RKO (cell line): Measurements from ENCODE around the gene MARCHF5.
"Not testable (repeated sequence)": the region's sequence is repeated elsewhere in the genome, so short reads cannot be mapped to it uniquely, and the experiment has no call there.

Source experiments
- DNase-seq: peaks from one replicate; pipeline ENCODE4 v3.0.0-alpha.2; 2016; ENCODE audit warnings: low spot score

The MARCHF5 gene

GRCh38 chr10:92387289-92387940 lies 96.4 kb downstream of the MARCHF5 start:
- peak; percentile 50 for DNase-seq

DNA sequence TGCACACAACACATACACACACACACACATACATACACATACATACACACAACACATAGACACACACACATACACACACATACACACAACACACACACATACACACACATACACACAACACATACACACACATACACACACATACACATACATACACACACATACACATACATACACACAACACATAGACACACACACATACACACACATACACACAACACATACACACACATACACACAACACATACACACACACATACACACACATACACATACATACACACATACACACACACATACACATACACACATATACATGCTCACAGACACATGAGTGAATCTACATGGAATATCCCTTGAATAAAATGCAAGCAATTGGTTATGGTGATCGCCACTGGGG lies 102.2 kb downstream of the MARCHF5 start:
- not testable (repeated sequence) for DNase-seq

DNA sequence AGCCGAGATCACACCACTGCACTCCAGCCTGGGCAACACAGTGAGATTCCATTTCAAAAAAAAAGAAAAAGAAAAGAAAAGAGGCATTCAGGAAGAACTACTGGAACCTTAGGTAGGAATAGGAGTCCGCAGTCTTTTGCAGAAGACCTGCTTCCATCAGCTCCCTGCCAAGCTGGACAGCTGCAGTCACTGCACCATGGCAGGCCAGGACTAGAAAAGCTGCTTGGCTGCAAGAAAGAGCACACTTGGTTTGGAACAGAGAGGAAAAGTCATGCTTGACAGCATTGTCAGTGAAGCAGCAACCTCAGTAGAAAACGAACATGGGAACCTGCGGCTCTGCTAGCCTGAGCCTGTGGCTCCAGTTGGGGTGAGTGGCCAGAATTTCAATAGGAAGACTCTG lies 104.3 kb downstream of the MARCHF5 start:
- DNase-seq: no peak

GRCh38 chr10:92402234-92402633 lies 111.3 kb downstream of the MARCHF5 start:
- DNase-seq: not testable (repeated sequence)
